Measurements from ENCODE around the gene TMEM97. TPM values are rescaled to one million over a fixed set of nuclear protein-coding genes. Genes with fewer than 3 reads are reported as not detected.

The TMEM97 gene
- total and polyA plus RNA-seq, 8 donors, result 7.6 to 54.0 (median 29.7) TPM

GRCh38 chr17:28324267-28324745 is 5.3 kb downstream of the TMEM97 start:
- 28 to 63% (median 50%) methylated on average over 5 of the region's 5 CpGs for WGBS, 5 donors
- TF ChIP-seq POLR2A (IDR thresholded peaks at IDR 0.05) (no peak), CTCF (IDR thresholded peaks at IDR 0.05) (no peak), POLR2AphosphoS5 (IDR thresholded peaks at IDR 0.05) (peak in 1 of 3 donors; percentile 46), EP300 (IDR thresholded peaks at IDR 0.05) (no peak)
- no peak overlapping the region for H3K4me3 ChIP-seq
- no peaks in the 10 kb centered on the region for H3K27me3 ChIP-seq
- H3K9me3 ChIP-seq, result no peaks in the 10 kb centered on the region
- peaks cover 23 to 35% (median 32%) of the 10 kb centered on the region in 4 donors for H3K36me3 ChIP-seq
- intact Hi-C loops (cut with DNase I; ENCODE audit: low total_unique reads), result no loop called here
- peak overlapping the region; percentile 64 to 81 (median 68) for H3K27ac ChIP-seq
- peaks cover 25 to 76% (median 34%) of the 10 kb centered on the region in 4 donors for H3K4me1 ChIP-seq
- peak in 1 of 2 donors; percentile 61 for DNase-seq

DNA sequence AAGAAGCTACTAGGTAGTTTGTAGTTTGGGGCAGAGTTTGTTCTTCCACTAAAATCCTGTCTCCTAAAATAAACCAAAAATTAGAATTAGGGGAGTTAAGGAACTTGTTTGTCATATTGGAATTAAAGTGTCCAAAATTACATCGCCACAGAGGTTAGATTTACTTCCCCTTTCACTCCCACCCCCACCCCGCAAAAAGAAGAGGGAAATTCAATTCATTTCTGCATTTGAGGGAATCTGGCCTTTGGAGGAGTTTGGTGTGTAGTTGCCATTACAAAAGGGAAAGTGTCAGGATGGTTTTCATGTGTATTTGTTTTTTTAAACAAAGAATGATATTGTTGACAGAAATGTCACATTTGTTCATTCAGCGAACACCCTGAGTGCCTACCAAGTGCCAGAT is 5.8 kb downstream of the TMEM97 start:
- TF ChIP-seq EP300 (IDR thresholded peaks at IDR 0.05) (no peak), CTCF (IDR thresholded peaks at IDR 0.05) (no peak), POLR2AphosphoS5 (IDR thresholded peaks at IDR 0.05) (no peak), POLR2A (IDR thresholded peaks at IDR 0.05) (no peak)
- no peaks in the 10 kb centered on the region for H3K9me3 ChIP-seq
- H3K36me3 ChIP-seq, result peaks cover 27 to 40% (median 37%) of the 10 kb centered on the region in 4 donors
- H3K27ac ChIP-seq, result peak overlapping the region; percentile 64 to 81 (median 68)
- peaks cover 24 to 72% (median 30%) of the 10 kb centered on the region in 4 donors for H3K4me1 ChIP-seq
- no peaks in the 10 kb centered on the region for H3K27me3 ChIP-seq
- WGBS, 5 donors, result 43 to 63% (median 52%) methylated on average over 3 of the region's 3 CpGs
- H3K4me3 ChIP-seq, result no peak overlapping the region
- DNase-seq, result no peak
- intact Hi-C loops (cut with DNase I; ENCODE audit: low total_unique reads), result no loop called here

GRCh38 chr17:28325211-28325610 is 6.2 kb downstream of the TMEM97 start:
- TF ChIP-seq POLR2AphosphoS5 (IDR thresholded peaks at IDR 0.05), result no peak
- no peak for TF ChIP-seq CTCF (IDR thresholded peaks at IDR 0.05)
- TF ChIP-seq POLR2A (IDR thresholded peaks at IDR 0.05), result no peak
- TF ChIP-seq EP300 (IDR thresholded peaks at IDR 0.05), result no peak
- DNase-seq, result no peak
- Histone ChIP-seq H3K9me3 (no peaks in the 10 kb centered on the region), H3K27ac (peak overlapping the region; percentile 41 to 81 (median 68)), H3K4me3 (no peak overlapping the region), H3K4me1 (peaks cover 19 to 67% (median 28%) of the 10 kb centered on the region in 4 donors), H3K36me3 (peaks cover 27 to 44% (median 41%) of the 10 kb centered on the region in 4 donors), H3K27me3 (no peaks in the 10 kb centered on the region)
- WGBS, 5 donors, result 48 to 60% (median 53%) methylated on average over 5 of the region's 5 CpGs
- intact Hi-C loops (cut with DNase I; ENCODE audit: low total_unique reads), result no loop called here

DNA sequence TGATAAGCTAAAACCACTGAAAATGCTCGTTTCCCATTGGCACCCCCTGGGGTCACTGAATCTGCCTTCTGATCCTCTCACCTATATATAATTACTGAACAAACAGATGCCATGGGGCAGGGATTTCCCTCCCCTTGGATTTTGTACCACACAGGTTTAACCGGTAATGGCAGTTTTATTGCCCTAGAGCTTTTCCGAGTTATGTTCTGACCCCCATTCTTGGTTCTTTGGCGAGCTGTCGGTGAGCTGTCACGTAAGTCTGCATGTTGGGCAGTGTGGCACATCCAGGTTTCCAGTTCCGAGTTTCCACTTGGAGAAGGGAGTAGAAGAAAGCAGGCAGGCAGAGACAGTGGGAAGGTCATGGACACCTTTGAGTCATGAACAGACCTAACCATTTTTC is 7.1 kb downstream of the TMEM97 start:
- H3K4me1 ChIP-seq, result peaks cover 15 to 58% (median 27%) of the 10 kb centered on the region in 4 donors
- intact Hi-C loops (cut with DNase I; ENCODE audit: low total_unique reads), result no loop called here
- H3K27me3 ChIP-seq, result no peaks in the 10 kb centered on the region
- peak; percentile 52 to 84 for DNase-seq
- 31 to 61% (median 35%) methylated on average over 7 of the region's 7 CpGs for WGBS, 5 donors
- no peak overlapping the region for H3K4me3 ChIP-seq
- no peaks in the 10 kb centered on the region for H3K9me3 ChIP-seq
- H3K36me3 ChIP-seq, result peaks cover 31 to 53% (median 50%) of the 10 kb centered on the region in 4 donors
- H3K27ac ChIP-seq, result peak overlapping the region; percentile 42 to 81 (median 68)
- TF ChIP-seq POLR2AphosphoS5 (IDR thresholded peaks at IDR 0.05) (peak in 1 of 3 donors; percentile 36), EP300 (IDR thresholded peaks at IDR 0.05) (no peak), CTCF (IDR thresholded peaks at IDR 0.05) (no peak), POLR2A (IDR thresholded peaks at IDR 0.05) (no peak)

All from stomach (tissue), 9 donors.